ENCODE data around the gene TEX22.

DNA sequence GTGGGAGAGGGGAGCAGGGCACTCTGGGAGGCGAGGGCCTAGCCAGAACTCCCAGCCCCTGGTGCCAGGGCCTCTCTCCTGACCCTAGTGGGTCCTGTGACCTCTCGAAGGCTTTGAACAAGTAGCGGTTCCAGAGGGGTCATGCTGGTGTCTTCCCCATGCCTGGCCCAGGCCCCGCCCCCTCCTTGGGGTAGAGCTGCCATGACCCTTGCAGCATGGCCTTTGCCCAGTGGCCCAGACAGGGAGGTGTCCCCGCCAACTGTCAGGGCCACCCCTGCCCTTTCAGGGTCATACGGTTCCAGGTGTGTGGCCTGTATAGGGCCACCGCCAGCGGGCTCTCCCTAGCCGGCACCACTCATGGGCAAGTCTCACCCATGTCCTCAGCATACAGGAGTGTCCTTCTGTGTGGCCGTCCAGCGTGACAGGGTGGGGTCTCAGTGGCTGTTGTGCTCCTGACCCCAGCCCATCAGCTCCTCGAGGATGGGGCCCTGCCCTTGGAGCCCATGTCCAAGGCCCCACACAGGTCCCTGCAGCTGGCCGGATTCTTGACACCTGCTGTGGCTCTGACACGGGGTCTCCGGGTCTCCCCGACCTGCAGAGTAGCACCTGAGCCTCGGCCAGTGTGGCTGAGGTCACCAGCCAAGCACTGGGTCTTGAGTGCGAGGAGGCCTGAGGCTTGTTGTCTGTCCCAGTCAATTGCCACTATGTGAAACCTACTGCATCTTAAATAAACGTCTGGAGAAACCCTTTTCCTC, 49.2 kb upstream of the TEX22 start:
- TF ChIP-seq ARNTL (CRISPR knock-in tag; IDR thresholded peaks at IDR 0.05; ENCODE audit: borderline replicate concordance, low read depth): no peak
- TF ChIP-seq, protein P1, sequence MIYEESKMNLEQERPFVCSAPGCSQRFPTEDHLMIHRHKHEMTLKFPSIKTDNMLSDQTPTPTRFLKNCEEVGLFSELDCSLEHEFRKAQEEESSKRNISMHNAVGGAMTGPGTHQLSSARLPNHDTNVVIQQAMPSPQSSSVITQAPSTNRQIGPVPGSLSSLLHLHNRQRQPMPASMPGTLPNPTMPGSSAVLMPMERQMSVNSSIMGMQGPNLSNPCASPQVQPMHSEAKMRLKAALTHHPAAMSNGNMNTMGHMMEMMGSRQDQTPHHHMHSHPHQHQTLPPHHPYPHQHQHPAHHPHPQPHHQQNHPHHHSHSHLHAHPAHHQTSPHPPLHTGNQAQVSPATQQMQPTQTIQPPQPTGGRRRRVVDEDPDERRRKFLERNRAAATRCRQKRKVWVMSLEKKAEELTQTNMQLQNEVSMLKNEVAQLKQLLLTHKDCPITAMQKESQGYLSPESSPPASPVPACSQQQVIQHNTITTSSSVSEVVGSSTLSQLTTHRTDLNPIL (CRISPR knock-in tag; IDR thresholded peaks at IDR 0.05; ENCODE audit: low read depth): no peak
- TF ChIP-seq, protein P2, sequence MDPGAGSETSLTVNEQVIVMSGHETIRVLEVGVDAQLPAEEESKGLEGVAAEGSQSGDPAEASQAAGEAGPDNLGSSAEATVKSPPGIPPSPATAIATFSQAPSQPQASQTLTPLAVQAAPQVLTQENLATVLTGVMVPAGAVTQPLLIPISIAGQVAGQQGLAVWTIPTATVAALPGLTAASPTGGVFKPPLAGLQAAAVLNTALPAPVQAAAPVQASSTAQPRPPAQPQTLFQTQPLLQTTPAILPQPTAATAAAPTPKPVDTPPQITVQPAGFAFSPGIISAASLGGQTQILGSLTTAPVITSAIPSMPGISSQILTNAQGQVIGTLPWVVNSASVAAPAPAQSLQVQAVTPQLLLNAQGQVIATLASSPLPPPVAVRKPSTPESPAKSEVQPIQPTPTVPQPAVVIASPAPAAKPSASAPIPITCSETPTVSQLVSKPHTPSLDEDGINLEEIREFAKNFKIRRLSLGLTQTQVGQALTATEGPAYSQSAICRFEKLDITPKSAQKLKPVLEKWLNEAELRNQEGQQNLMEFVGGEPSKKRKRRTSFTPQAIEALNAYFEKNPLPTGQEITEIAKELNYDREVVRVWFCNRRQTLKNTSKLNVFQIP (CRISPR knock-in tag; IDR thresholded peaks at IDR 0.05; ENCODE audit: borderline replicate concordance, low read depth): no peak
- TF ChIP-seq TOX (CRISPR knock-in tag; IDR thresholded peaks at IDR 0.05; ENCODE audit: borderline replicate concordance): no peak
- TF ChIP-seq ZNF565 (CRISPR knock-in tag; conservative IDR thresholded peaks at IDR 0.05; ENCODE audit: low read depth): no peak
- TF ChIP-seq, protein P3, sequence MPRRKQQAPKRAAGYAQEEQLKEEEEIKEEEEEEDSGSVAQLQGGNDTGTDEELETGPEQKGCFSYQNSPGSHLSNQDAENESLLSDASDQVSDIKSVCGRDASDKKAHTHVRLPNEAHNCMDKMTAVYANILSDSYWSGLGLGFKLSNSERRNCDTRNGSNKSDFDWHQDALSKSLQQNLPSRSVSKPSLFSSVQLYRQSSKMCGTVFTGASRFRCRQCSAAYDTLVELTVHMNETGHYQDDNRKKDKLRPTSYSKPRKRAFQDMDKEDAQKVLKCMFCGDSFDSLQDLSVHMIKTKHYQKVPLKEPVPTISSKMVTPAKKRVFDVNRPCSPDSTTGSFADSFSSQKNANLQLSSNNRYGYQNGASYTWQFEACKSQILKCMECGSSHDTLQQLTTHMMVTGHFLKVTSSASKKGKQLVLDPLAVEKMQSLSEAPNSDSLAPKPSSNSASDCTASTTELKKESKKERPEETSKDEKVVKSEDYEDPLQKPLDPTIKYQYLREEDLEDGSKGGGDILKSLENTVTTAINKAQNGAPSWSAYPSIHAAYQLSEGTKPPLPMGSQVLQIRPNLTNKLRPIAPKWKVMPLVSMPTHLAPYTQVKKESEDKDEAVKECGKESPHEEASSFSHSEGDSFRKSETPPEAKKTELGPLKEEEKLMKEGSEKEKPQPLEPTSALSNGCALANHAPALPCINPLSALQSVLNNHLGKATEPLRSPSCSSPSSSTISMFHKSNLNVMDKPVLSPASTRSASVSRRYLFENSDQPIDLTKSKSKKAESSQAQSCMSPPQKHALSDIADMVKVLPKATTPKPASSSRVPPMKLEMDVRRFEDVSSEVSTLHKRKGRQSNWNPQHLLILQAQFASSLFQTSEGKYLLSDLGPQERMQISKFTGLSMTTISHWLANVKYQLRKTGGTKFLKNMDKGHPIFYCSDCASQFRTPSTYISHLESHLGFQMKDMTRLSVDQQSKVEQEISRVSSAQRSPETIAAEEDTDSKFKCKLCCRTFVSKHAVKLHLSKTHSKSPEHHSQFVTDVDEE (CRISPR knock-in tag; IDR thresholded peaks at IDR 0.05): no peak
